IMR-90 (cell line): ENCODE results near the gene DBP. TPM values are rescaled to one million over a fixed set of nuclear protein-coding genes. Genes with fewer than 3 reads are reported as not detected.

Experiments used
- ATAC-seq: fragments of 200-7000 bp; cut with Tn5 transposase; 2 replicates; pipeline ENCODE4 v1.9.1; 2020; ENCODE audit warnings: low read depth, mild to moderate bottlenecking, moderate library complexity
- BruUV-seq: library from RNA; stranded (reverse); fragments of 400-500 nt; replicated peaks from 2 replicates; lab custom pipeline; 2021; lab: Mats Ljungman, UMichigan
- CTCF ChIA-PET: fragments of 300-600 bp; formaldehyde crosslinking; extraction: SDS; loops from one replicate; lab custom pipeline; 2021; ENCODE audit warnings: antibody characterized with exemption; lab: Yijun Ruan, JAX
- POLR2A ChIA-PET: fragments of 300-600 bp; sonication (Branson Sonifier 250); formaldehyde crosslinking; loops from one replicate; lab custom pipeline; 2022; ENCODE audit warnings: antibody characterized with exemption; ENCODE audit not compliant: unreplicated experiment; lab: Charles Lee
- DNase-seq: peaks from one replicate; pipeline ENCODE4 v3.0.0; 2013
- H2AFZ ChIP-seq: replicated peaks from 2 replicates; pipeline ENCODE3; 2013; ENCODE audit warnings: low read length, mild to moderate bottlenecking; ENCODE audit not compliant: poor library complexity
- H2AK5ac ChIP-seq: 2 replicates; pipeline ENCODE4 v1.6.1; 2013; ENCODE audit warnings: low read depth, low read length, inconsistent platforms
- H2AK9ac ChIP-seq: replicated peaks from 2 replicates; pipeline ENCODE3; 2013; ENCODE audit warnings: mild to moderate bottlenecking, low read depth, low read length, moderate library complexity; ENCODE audit not compliant: poor library complexity
- H2BK120ac ChIP-seq: 2 replicates; pipeline ENCODE4 v1.6.1; 2013; ENCODE audit warnings: low read depth, low read length, inconsistent platforms
- H2BK15ac ChIP-seq: 3 replicates; pipeline ENCODE4 v1.6.1; 2013; ENCODE audit warnings: low read depth, low read length, inconsistent platforms
- H2BK20ac ChIP-seq: 2 replicates; pipeline ENCODE4 v1.6.1; 2013; ENCODE audit warnings: low read depth, mild to moderate bottlenecking, inconsistent platforms, low read length, moderate library complexity
- H2BK5ac ChIP-seq: 2 replicates; pipeline ENCODE4 v1.6.1; 2013; ENCODE audit warnings: mild to moderate bottlenecking, low read depth, low read length, inconsistent platforms; ENCODE audit not compliant: poor library complexity, severe bottlenecking
- H3K14ac ChIP-seq: replicated peaks from 2 replicates; pipeline ENCODE4 v1.6.1; 2013; ENCODE audit warnings: low read depth, low read length, inconsistent platforms
- H3K18ac ChIP-seq: 2 replicates; pipeline ENCODE4 v1.6.1; 2013; ENCODE audit warnings: low read depth, low read length, control low read depth
- H3K23ac ChIP-seq: 2 replicates; pipeline ENCODE4 v1.6.1; 2013; ENCODE audit warnings: low read depth, low read length, inconsistent platforms
- H3K27ac ChIP-seq: 2 replicates; pipeline ENCODE4 v1.5.1; 2013; ENCODE audit warnings: mild to moderate bottlenecking, control low read depth, low read length; ENCODE audit not compliant: insufficient read depth
- H3K27me3 ChIP-seq: 2 replicates; pipeline ENCODE4 v1.6.1; 2013; ENCODE audit warnings: low read length; ENCODE audit not compliant: control insufficient read depth, insufficient read depth
- H3K36me3 ChIP-seq: 2 replicates; pipeline ENCODE4 v1.6.1; 2013; ENCODE audit warnings: low read length, mixed read lengths; ENCODE audit not compliant: control insufficient read depth, insufficient read depth
- H3K4ac ChIP-seq: 2 replicates; pipeline ENCODE4 v1.6.1; 2013; ENCODE audit warnings: low read depth, low read length, inconsistent platforms
- H3K4me1 ChIP-seq: 2 replicates; pipeline ENCODE4 v1.6.1; 2013; ENCODE audit warnings: low read length, mixed read lengths; ENCODE audit not compliant: control insufficient read depth, insufficient read depth
- H3K4me2 ChIP-seq: 2 replicates; pipeline ENCODE4 v1.6.1; 2013; ENCODE audit warnings: low read depth, mild to moderate bottlenecking, control low read depth, low read length, moderate library complexity
- H3K4me3 ChIP-seq: 2 replicates; pipeline ENCODE4 v1.5.1; 2013; ENCODE audit warnings: low read depth, mild to moderate bottlenecking, control low read depth, low read length, moderate library complexity; ENCODE audit not compliant: insufficient read depth
- H3K56ac ChIP-seq: 2 replicates; pipeline ENCODE4 v1.6.1; 2013; ENCODE audit warnings: low read length, inconsistent platforms; ENCODE audit not compliant: insufficient read depth; ENCODE audit errors: extremely low read depth
- H3K79me1 ChIP-seq, 2 experiments: 2 replicates each; pipeline ENCODE4 v1.6.1; 2013; ENCODE audit warnings: low read length in 2 of 2, inconsistent platforms in 1 of 2, low read depth in 1 of 2
- H3K9ac ChIP-seq: 2 replicates; pipeline ENCODE4 v1.6.1; 2013; ENCODE audit warnings: low read depth, low read length, control low read depth
- H3K9me1 ChIP-seq: 2 replicates; pipeline ENCODE4 v1.6.1; 2013; ENCODE audit warnings: low read length, inconsistent platforms; ENCODE audit not compliant: insufficient read depth
- H3K9me3 ChIP-seq: 2 replicates; pipeline ENCODE4 v1.6.1; 2013; ENCODE audit warnings: low read length; ENCODE audit not compliant: control insufficient read depth, insufficient read depth
- H4K20me1 ChIP-seq: 2 replicates; pipeline ENCODE4 v1.6.1; 2013; ENCODE audit warnings: low read length, inconsistent platforms; ENCODE audit not compliant: insufficient read depth
- H4K5ac ChIP-seq: 2 replicates; pipeline ENCODE4 v1.6.1; 2013; ENCODE audit warnings: mild to moderate bottlenecking, low read depth, low read length, control low read depth
- H4K8ac ChIP-seq, 2 experiments: 2 replicates each; pipeline ENCODE4 v1.6.1; 2013; ENCODE audit warnings: low read depth in 2 of 2, low read length in 2 of 2, control low read depth in 1 of 2, inconsistent platforms in 1 of 2
- H4K91ac ChIP-seq: 2 replicates; pipeline ENCODE4 v1.6.1; 2013; ENCODE audit warnings: low read depth, low read length, inconsistent platforms; ENCODE audit not compliant: insufficient read depth
- BHLHE40 ChIP-seq: fragments of 150-350 bp; IDR thresholded peaks from 2 replicates; pipeline ENCODE4 v1.6.1; 2016; ENCODE audit warnings: mild to moderate bottlenecking, low read depth, low read length
- CEBPB ChIP-seq: IDR thresholded peaks from 2 replicates; pipeline ENCODE4 v1.6.1; 2012; ENCODE audit warnings: low read depth, low read length, improper control_type of control experiment
- CHD1 ChIP-seq: IDR thresholded peaks from 2 replicates; pipeline ENCODE4 v1.6.1; 2012; ENCODE audit warnings: low read depth, low read length, improper control_type of control experiment
- FOS ChIP-seq: fragments of 150-350 bp; IDR thresholded peaks from 2 replicates; pipeline ENCODE4 v1.6.1; 2016; ENCODE audit warnings: low read depth, low read length
- MAFK ChIP-seq: IDR thresholded peaks from 2 replicates; pipeline ENCODE4 v1.6.1; 2012; ENCODE audit warnings: low read depth, low read length, improper control_type of control experiment
- MAZ ChIP-seq: IDR thresholded peaks from 2 replicates; pipeline ENCODE4 v1.6.1; 2012; ENCODE audit warnings: low read depth, mild to moderate bottlenecking, low read length, improper control_type of control experiment, moderate library complexity, borderline replicate concordance
- MXI1 ChIP-seq: IDR thresholded peaks from 2 replicates; pipeline ENCODE4 v1.6.1; 2012; ENCODE audit warnings: low read depth, mild to moderate bottlenecking, low read length, moderate library complexity, borderline replicate concordance
- NFE2L2 ChIP-seq: fragments of 150-350 bp; IDR thresholded peaks from 2 replicates; pipeline ENCODE4 v1.6.1; 2016; ENCODE audit warnings: low read depth, mild to moderate bottlenecking, low read length
- POLR2A ChIP-seq: IDR thresholded peaks from 2 replicates; pipeline ENCODE4 v1.6.1; 2012; ENCODE audit warnings: mild to moderate bottlenecking, low read depth, low read length
- RAD21 ChIP-seq: IDR thresholded peaks from 2 replicates; pipeline ENCODE4 v1.6.1; 2012; ENCODE audit warnings: low read length, improper control_type of control experiment
- RCOR1 ChIP-seq: IDR thresholded peaks from 2 replicates; pipeline ENCODE4 v1.6.1; 2012; ENCODE audit warnings: mild to moderate bottlenecking, low read length, improper control_type of control experiment; ENCODE audit not compliant: insufficient replicate concordance
- RFX5 ChIP-seq: IDR thresholded peaks from 2 replicates; pipeline ENCODE4 v1.8.0; 2012; ENCODE audit warnings: low read depth, mild to moderate bottlenecking, low read length, moderate library complexity
- SMC3 ChIP-seq: fragments of 150-350 bp; IDR thresholded peaks from 2 replicates; pipeline ENCODE4 v1.6.1; 2016; ENCODE audit warnings: low read depth, mild to moderate bottlenecking, antibody characterized with exemption, low read length, moderate library complexity
- WGBS, 2 experiments: methylation state at CpG; one replicate each; pipeline versions ENCODE4 v1.1.5 to v1.1.7; 2013; ENCODE audit warnings: missing lambda C conversion rate in 2 of 2; ENCODE audit not compliant: insufficient read length in 1 of 2; ENCODE audit errors: extremely low coverage in 2 of 2; 5-methylcytosine and 5-hydroxymethylcytosine counted together
- dilution Hi-C: fragments of 300-500 bp; cut with HindIII; formaldehyde crosslinking; loops from one replicate; pipeline ENCODE4 v1.14.3; 2018; ENCODE audit warnings: low sequenced_read_pairs; ENCODE audit not compliant: unreplicated experiment
- in situ Hi-C: fragments of 300-500 bp; cut with MboI; formaldehyde crosslinking; loops from 3 replicates; pipeline ENCODE4 v1.14.3; 2019; ENCODE audit warnings: low sequenced_read_pairs, inconsistent platforms, mixed read lengths
- intact Hi-C: fragments of 100-400 bp; cut with micrococcal nuclease; formaldehyde crosslinking; loops from 2 replicates; pipeline ENCODE4 v1.10.0; 2022
- polyA plus RNA-seq, 3 experiments: library from polyadenylated mRNA; depleted of rRNA; stranded (reverse); fragments of >200 nt; gene quantifications; 2 replicates each; pipeline ENCODE4 v1.2.3, GENCODE V29; 2012; ENCODE audit warnings: low replicate concordance in 1 of 3
- total RNA-seq: library from RNA; depleted of rRNA; stranded (reverse); fragments of >200 nt; gene quantifications from 2 replicates; pipeline ENCODE4 v1.2.3, GENCODE V29; 2012
- TF ChIP-seq, protein P1 (sequence below): conservative IDR thresholded peaks from 2 replicates; pipeline ENCODE4 v1.5.1; 2012; ENCODE audit warnings: mild to moderate bottlenecking, low read depth, low read length, improper control_type of control experiment
- TF ChIP-seq, protein P2 (sequence below): fragments of 150-350 bp; IDR thresholded peaks from 2 replicates; pipeline ENCODE4 v1.6.1; 2017; ENCODE audit warnings: mild to moderate bottlenecking, antibody characterized with exemption, low read length, low read depth
- TF ChIP-seq, protein P3 (sequence below): fragments of 150-350 bp; IDR thresholded peaks from 2 replicates; pipeline ENCODE4 v1.6.1; 2016; ENCODE audit warnings: low read depth, mild to moderate bottlenecking, low read length, moderate library complexity, borderline replicate concordance

Gene DBP
- total and polyA plus RNA-seq, 2 of the 4 experiments (the other 2 are of a cell fraction), result 3.0 to 3.6 TPM

DNA sequence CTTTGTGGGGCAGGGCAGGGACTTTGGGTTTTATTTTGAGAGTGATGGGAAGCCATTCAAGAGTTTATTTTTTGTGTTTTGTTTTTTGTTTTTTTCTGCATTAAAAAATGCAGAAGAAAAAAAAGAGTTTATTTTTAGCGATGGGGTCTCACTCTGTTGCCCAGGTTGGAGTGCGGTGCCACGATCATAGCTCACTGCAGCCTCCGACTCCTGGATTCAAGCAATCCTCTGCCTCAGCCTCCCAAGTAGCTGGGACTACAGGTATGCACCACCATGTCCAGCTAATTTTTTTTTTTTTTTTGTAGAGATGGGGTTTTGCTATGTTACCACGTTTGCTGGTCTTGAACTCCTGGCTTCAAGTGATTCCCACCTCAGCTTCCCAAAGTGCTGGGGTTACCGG is 21.3 kb upstream of the DBP start:
- Histone ChIP-seq H3K4me2 (no peak overlapping the region), H2AFZ (no peak overlapping the region), H2BK20ac (no peak overlapping the region), H3K27me3 (no peaks in the 10 kb centered on the region), H2AK5ac (no peak overlapping the region), H4K8ac (no peak overlapping the region), H3K36me3 (no peaks in the 10 kb centered on the region), H3K4me1 (peaks cover 3% of the 10 kb centered on the region), H3K27ac (no peak overlapping the region), H3K23ac (no peak overlapping the region), H2AK9ac (no peak overlapping the region), H4K20me1 (no peaks in the 10 kb centered on the region), H3K4me3 (no peak overlapping the region), H3K9me3 (no peaks in the 10 kb centered on the region), H4K91ac (no peak overlapping the region), H3K4ac (no peak overlapping the region), H3K9me1 (peaks cover 3% of the 10 kb centered on the region; the same call in 1 of the 2 replicates), H2BK120ac (no peak overlapping the region), H2BK5ac (no peak overlapping the region), H2BK15ac (no peak overlapping the region), H3K18ac (no peak overlapping the region), H4K5ac (no peak overlapping the region), H3K56ac (no peak overlapping the region), H3K79me1 (no peaks in the 10 kb centered on the region), H3K9ac (no peak overlapping the region), H3K14ac (no peak overlapping the region)
- DNase-seq (no peak), ATAC-seq (no peak)
- intact Hi-C loops, result no loop called here
- BruUV-seq, result no TSS peak
- ChIA-PET CTCF (no interaction called here), POLR2A (no interaction called here)
- WGBS, 2 experiments, result 100% methylated on average over 3 of the region's 6 CpGs; no CpG with 5 or more reads in 1 of the 2 experiments
- dilution Hi-C loops, result no loop called here
- TF ChIP-seq, protein P1, sequence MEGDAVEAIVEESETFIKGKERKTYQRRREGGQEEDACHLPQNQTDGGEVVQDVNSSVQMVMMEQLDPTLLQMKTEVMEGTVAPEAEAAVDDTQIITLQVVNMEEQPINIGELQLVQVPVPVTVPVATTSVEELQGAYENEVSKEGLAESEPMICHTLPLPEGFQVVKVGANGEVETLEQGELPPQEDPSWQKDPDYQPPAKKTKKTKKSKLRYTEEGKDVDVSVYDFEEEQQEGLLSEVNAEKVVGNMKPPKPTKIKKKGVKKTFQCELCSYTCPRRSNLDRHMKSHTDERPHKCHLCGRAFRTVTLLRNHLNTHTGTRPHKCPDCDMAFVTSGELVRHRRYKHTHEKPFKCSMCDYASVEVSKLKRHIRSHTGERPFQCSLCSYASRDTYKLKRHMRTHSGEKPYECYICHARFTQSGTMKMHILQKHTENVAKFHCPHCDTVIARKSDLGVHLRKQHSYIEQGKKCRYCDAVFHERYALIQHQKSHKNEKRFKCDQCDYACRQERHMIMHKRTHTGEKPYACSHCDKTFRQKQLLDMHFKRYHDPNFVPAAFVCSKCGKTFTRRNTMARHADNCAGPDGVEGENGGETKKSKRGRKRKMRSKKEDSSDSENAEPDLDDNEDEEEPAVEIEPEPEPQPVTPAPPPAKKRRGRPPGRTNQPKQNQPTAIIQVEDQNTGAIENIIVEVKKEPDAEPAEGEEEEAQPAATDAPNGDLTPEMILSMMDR, result no peak
- TF ChIP-seq MAZ (no peak), RAD21 (no peak), RFX5 (no peak), CEBPB (no peak), NFE2L2 (no peak), POLR2A (no peak), SMC3 (no peak), CHD1 (no peak), MXI1 (no peak), BHLHE40 (no peak), MAFK (no peak), FOS (no peak), RCOR1 (no peak)
- TF ChIP-seq, protein P2, sequence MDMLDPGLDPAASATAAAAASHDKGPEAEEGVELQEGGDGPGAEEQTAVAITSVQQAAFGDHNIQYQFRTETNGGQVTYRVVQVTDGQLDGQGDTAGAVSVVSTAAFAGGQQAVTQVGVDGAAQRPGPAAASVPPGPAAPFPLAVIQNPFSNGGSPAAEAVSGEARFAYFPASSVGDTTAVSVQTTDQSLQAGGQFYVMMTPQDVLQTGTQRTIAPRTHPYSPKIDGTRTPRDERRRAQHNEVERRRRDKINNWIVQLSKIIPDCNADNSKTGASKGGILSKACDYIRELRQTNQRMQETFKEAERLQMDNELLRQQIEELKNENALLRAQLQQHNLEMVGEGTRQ, result no peak
- TF ChIP-seq, protein P3, sequence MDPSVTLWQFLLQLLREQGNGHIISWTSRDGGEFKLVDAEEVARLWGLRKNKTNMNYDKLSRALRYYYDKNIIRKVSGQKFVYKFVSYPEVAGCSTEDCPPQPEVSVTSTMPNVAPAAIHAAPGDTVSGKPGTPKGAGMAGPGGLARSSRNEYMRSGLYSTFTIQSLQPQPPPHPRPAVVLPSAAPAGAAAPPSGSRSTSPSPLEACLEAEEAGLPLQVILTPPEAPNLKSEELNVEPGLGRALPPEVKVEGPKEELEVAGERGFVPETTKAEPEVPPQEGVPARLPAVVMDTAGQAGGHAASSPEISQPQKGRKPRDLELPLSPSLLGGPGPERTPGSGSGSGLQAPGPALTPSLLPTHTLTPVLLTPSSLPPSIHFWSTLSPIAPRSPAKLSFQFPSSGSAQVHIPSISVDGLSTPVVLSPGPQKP, result no peak
- in situ Hi-C loops, result no loop called here
